ENCODE measurements around the gene UNC45B.
"Not testable (repeated sequence)": the region's sequence is repeated elsewhere in the genome, so short reads cannot be mapped to it uniquely, and the experiment has no call there.

UNC45B gene

DNA sequence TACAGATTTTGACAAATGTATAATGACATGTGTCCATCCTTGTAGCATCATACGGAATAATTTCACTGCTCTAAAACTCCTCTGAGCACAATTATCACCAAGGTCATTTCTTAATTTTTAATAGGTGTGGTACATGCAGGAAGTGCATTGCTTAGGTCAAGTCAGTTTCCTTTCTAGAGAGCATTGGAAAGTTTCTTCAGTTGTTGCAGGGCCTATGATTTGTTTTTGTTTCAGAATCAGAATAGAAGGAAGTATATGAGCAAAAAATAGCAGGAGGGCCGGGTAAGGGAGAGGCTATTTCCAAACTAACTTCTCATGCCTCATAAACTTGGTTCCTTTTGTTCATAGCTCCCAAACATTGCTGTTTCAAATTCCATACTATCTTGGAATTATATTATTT is 71.3 kb downstream of the UNC45B start:
- H3K4me3 ChIP-seq (ENCODE audit: low read depth, low read length) = no peak overlapping the region
- TF ChIP-seq, protein P1, sequence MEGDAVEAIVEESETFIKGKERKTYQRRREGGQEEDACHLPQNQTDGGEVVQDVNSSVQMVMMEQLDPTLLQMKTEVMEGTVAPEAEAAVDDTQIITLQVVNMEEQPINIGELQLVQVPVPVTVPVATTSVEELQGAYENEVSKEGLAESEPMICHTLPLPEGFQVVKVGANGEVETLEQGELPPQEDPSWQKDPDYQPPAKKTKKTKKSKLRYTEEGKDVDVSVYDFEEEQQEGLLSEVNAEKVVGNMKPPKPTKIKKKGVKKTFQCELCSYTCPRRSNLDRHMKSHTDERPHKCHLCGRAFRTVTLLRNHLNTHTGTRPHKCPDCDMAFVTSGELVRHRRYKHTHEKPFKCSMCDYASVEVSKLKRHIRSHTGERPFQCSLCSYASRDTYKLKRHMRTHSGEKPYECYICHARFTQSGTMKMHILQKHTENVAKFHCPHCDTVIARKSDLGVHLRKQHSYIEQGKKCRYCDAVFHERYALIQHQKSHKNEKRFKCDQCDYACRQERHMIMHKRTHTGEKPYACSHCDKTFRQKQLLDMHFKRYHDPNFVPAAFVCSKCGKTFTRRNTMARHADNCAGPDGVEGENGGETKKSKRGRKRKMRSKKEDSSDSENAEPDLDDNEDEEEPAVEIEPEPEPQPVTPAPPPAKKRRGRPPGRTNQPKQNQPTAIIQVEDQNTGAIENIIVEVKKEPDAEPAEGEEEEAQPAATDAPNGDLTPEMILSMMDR (conservative IDR thresholded peaks at IDR 0.05; ENCODE audit: low read depth, low read length) = no peak
- no peak for DNase-seq (ENCODE audit: low read depth)

DNA sequence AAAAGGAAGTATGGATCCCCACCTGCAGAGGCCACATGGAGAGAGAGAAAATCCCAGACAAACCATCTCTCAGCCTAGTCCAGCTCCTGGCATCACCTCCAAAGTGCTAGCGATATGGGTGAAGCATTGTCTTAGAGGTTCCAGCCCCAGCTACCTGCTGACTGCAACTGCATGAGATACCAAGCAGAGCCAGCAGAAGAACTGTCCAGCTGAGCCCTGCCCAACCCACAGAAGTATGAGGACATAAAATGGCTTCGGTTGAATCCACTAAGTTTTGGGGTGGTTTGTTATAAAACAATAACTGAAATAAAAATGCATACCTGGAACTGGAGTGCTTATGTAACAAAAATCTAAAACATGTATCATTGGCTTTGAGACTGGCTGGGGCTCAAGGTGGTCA is 74.8 kb downstream of the UNC45B start:
- no peak for DNase-seq (ENCODE audit: low read depth)
- TF ChIP-seq, protein P1 (conservative IDR thresholded peaks at IDR 0.05; ENCODE audit: low read depth, low read length) = no peak
- no peak overlapping the region for H3K4me3 ChIP-seq (ENCODE audit: low read depth, low read length)

DNA sequence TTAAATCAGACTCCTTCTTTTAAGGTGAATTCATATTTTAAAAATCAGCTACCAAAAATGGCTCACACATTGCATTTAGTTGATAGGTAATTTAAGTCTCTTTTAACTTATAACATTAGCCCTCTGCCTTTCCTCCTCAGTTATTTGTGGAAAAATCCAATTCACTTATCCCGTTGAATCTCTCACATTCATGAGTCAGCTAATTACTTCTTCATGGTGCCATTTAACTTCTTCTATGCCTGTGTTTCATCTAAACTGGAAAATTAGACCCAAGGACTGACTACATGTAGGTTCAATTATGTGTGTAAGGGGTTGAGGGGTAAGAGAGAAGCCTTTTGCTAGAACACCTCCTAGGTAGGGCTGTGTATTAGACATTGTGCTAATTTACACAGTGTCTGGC is 76.8 kb downstream of the UNC45B start:
- H3K4me3 ChIP-seq (ENCODE audit: low read depth, low read length) = no peak overlapping the region
- TF ChIP-seq, protein P1 (conservative IDR thresholded peaks at IDR 0.05; ENCODE audit: low read depth, low read length) = no peak
- DNase-seq (ENCODE audit: low read depth) = no peak

DNA sequence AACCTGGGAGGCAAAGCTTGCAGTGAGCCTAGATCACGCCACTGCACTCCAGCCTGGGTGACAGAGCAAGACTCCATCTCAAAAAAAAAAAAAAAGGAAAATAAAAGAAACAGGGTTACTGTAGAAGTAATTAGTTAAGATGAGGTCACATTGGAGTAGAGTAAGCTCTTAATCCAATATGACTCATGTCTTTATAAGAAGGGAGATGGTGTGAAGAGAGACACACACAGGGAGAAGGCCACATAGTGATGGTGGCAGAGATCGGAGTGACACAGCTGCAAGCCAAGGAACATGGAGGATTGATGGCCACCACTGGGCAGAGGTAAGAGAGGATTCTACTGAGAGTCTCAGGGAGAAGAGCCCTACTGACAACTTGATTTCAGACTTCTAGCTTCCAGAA is 79.9 kb downstream of the UNC45B start:
- no peak for DNase-seq (ENCODE audit: low read depth)
- TF ChIP-seq, protein P1 (conservative IDR thresholded peaks at IDR 0.05; ENCODE audit: low read depth, low read length) = no peak
- H3K4me3 ChIP-seq (ENCODE audit: low read depth, low read length) = no peak overlapping the region

DNA sequence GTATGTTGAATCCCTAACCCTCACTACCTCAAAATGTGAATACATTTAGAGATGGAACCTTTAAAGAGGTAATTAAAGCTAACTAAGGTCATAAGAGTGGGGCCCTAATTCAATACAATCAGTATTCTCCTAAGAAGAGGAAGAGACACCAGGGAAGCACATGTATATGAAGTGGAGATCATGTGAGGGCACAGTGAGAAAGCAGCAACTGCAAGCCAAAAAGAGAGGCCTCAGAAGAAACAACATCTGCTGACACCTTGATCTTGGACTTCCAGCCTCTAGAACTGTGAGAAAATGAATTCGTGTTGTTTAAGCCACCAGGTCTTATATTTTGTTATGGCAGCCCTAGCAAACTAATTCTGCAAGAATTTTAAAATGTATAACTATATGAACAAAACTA is 82.0 kb downstream of the UNC45B start:
- no peak for DNase-seq (ENCODE audit: low read depth)
- H3K4me3 ChIP-seq (ENCODE audit: low read depth, low read length) = no peak overlapping the region
- TF ChIP-seq, protein P1 (conservative IDR thresholded peaks at IDR 0.05; ENCODE audit: low read depth, low read length) = no peak

DNA sequence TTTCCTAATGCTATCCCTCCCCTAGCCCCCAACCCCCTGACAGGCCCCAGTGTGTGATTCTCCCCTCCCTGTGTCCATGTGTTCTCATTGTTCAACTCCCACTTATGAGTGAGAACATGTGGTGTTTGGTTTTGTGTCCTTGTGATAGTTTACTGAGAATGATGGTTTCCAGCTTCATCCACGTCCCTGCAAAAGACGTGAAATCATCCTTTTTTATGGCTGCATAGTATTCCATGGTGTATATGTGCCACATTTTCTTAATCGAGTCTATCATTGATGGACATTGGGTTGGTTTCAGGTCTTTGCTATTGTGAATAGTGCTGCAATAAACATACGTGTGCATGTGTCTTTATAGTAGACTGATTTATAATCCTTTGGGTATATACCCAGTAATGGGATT is 86.7 kb downstream of the UNC45B start:
- not testable (repeated sequence) for DNase-seq (ENCODE audit: low read depth); H3K4me3 ChIP-seq (ENCODE audit: low read depth, low read length)

DNA sequence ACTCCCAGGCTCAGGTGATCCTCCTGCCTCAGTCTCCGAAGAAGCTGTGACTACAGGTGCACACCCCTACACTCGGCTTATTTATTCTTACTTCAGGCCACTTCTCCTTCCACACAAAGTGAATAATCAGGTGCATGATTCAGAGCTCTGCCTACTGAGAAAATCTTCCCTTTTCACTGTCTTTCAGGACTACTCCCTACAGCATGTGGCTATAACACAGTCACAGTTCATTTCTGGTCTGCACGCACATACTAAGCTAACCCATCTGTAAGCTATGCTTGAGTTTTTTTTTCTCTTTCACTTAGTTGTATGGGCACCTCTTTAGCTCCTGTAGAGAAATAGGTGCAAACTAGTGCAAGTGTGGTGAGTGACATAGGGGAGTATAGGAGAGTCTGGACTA is 87.7 kb downstream of the UNC45B start:
- TF ChIP-seq, protein P1 (conservative IDR thresholded peaks at IDR 0.05; ENCODE audit: low read depth, low read length) = no peak
- no peak overlapping the region for H3K4me3 ChIP-seq (ENCODE audit: low read depth, low read length)

DNA sequence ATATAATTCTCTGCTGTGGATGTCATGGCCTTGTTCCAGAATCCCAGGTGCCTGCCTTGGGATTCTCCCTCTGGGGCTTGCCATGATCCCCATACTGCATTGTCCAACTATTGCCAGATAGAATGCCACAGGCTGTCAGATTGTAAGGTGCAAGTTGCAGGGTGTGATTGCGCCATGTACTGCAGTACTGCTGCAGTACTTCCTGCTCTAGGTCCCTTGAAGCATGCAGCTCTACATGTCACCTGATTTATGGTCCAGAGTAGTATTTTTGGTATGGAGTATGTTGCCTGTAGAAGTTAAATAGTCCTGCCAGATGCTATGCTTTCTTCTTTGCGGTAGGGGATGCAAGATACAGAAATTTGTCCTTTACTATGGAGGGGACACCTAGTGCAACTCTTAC is 88.3 kb downstream of the UNC45B start:
- H3K4me3 ChIP-seq (ENCODE audit: low read depth, low read length) = no peak overlapping the region

More for the DNA sequence above, 87.7 kb downstream of the UNC45B start:
- DNase-seq (ENCODE audit: low read depth) = no peak

More for the DNA sequence above, 88.3 kb downstream of the UNC45B start:
- TF ChIP-seq, protein P1 (conservative IDR thresholded peaks at IDR 0.05; ENCODE audit: low read depth, low read length) = no peak
- no peak for DNase-seq (ENCODE audit: low read depth)
